ENCODE data around the gene EPB41L2.

Gene EPB41L2

DNA sequence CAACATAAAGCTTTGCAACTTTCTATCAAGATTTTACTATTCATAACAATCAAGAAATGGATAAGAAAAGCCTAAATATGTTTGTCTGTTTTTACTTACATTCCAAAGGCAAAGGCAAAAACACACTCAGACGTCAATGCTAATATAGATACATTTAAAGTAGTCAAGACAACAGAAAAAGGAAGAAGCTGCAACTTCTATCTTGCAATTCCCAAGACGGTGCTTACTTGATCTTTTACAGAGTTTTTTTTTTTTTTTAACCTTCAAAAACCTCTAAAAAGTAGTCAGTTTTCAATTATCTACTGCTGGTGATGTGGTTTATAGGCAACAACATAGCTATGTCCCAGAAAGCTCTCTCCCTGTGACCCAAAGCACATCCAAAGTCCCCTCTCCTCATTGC, 58.1 kb downstream of the EPB41L2 start:
- H3K4me1 ChIP-seq, result no peaks in the 10 kb centered on the region

DNA sequence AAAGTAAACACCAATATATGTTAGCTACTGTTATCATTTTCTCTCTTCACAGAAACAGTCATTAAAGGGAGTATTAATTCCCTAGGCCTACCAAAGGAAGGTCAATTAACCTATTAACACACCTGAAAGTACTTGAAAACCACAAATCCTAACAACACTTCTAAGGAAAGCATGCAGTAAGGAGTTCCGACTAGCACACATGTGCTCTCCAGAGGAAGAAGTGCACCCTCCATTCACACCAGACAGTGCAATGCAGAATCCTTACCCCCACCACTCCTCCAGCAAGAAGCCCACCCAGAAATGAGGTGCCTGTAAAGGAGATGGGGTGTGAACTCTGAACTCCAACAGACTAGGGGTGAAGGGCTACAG, 58.7 kb downstream of the EPB41L2 start:
- Histone ChIP-seq H3K4me3 (ENCODE audit: low read depth, low read length) (no peak overlapping the region), H3K9me3 (ENCODE audit: control insufficient read depth, low read length) (no peaks in the 10 kb centered on the region), H2AFZ (no peak overlapping the region), H3K4me2 (ENCODE audit: low read length) (no peak overlapping the region), H3K79me2 (no peaks in the 10 kb centered on the region), H3K27me3 (ENCODE audit: control insufficient read depth, insufficient read depth, low read length) (no peaks in the 10 kb centered on the region), H3K9ac (no peak overlapping the region), H3K36me3 (ENCODE audit: control insufficient read depth, insufficient read depth, low read length) (no peaks in the 10 kb centered on the region), H3K4me1 (no peaks in the 10 kb centered on the region), H3K27ac (no peak overlapping the region)
- TF ChIP-seq, protein P1, sequence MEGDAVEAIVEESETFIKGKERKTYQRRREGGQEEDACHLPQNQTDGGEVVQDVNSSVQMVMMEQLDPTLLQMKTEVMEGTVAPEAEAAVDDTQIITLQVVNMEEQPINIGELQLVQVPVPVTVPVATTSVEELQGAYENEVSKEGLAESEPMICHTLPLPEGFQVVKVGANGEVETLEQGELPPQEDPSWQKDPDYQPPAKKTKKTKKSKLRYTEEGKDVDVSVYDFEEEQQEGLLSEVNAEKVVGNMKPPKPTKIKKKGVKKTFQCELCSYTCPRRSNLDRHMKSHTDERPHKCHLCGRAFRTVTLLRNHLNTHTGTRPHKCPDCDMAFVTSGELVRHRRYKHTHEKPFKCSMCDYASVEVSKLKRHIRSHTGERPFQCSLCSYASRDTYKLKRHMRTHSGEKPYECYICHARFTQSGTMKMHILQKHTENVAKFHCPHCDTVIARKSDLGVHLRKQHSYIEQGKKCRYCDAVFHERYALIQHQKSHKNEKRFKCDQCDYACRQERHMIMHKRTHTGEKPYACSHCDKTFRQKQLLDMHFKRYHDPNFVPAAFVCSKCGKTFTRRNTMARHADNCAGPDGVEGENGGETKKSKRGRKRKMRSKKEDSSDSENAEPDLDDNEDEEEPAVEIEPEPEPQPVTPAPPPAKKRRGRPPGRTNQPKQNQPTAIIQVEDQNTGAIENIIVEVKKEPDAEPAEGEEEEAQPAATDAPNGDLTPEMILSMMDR (IDR thresholded peaks at IDR 0.05), result no peak

More for the DNA sequence above, 58.1 kb downstream of the EPB41L2 start:
- no peak overlapping the region for H3K27ac ChIP-seq
- no peak overlapping the region for H2AFZ ChIP-seq
- no peak overlapping the region for H3K4me3 ChIP-seq (ENCODE audit: low read depth, low read length)
- no peaks in the 10 kb centered on the region for H3K9me3 ChIP-seq (ENCODE audit: control insufficient read depth, low read length)
- H3K27me3 ChIP-seq (ENCODE audit: control insufficient read depth, insufficient read depth, low read length), result no peaks in the 10 kb centered on the region
- no peaks in the 10 kb centered on the region for H3K79me2 ChIP-seq
- no peak overlapping the region for H3K4me2 ChIP-seq (ENCODE audit: low read length)
- TF ChIP-seq, protein P1 (IDR thresholded peaks at IDR 0.05), result no peak
- H3K9ac ChIP-seq, result no peak overlapping the region
- no peaks in the 10 kb centered on the region for H3K36me3 ChIP-seq (ENCODE audit: control insufficient read depth, insufficient read depth, low read length)

DNA sequence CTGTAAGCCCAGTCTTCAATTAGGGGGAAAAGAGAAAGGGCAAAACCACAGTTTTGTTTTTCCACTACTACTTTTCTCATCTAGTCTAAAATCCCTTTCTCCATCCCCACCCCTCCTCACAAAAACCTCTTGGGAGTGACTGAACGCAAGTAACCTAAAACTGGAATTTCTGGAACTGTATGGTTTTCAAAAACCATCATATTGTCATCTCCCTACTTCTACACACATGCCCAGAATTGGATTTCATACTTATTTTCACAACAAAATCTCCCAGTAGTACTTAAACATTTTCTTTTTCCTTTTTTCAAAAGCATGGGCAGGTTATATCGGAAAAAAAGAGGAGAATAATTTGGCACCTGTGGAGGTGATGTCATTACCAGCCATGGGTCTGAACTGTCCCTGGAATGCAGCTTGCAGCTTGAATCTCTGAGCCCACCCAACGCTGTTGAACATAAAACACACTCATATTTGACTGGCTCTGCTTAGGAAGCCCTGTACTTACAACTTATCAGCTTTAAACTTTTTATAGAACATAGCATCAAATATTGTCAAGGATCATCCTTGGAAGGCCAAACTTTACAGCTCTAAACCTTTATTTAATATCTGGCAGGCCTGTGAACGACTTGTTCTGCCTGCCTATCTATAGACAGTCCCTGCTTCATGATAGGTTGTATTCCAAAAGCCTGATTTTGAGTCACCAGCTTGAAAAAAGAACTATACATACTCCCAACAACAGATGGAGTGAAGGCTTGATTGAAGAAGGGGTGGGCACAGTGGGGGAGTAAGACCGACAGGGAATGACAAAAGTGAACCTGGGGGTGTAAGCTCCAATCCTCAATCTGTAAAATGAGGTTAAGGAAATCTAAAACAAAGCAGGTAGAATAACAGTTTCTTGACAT, 59.3 kb downstream of the EPB41L2 start:
- Histone ChIP-seq H3K27ac (no peak overlapping the region), H3K27me3 (ENCODE audit: control insufficient read depth, insufficient read depth, low read length) (no peaks in the 10 kb centered on the region), H3K79me2 (no peaks in the 10 kb centered on the region), H3K4me1 (no peaks in the 10 kb centered on the region), H3K9ac (no peak overlapping the region), H3K36me3 (ENCODE audit: control insufficient read depth, insufficient read depth, low read length) (no peaks in the 10 kb centered on the region), H3K4me2 (ENCODE audit: low read length) (no peak overlapping the region), H2AFZ (no peak overlapping the region), H3K9me3 (ENCODE audit: control insufficient read depth, low read length) (no peaks in the 10 kb centered on the region), H3K4me3 (ENCODE audit: low read depth, low read length) (no peak overlapping the region)
- TF ChIP-seq, protein P1 (IDR thresholded peaks at IDR 0.05), result no peak

DNA sequence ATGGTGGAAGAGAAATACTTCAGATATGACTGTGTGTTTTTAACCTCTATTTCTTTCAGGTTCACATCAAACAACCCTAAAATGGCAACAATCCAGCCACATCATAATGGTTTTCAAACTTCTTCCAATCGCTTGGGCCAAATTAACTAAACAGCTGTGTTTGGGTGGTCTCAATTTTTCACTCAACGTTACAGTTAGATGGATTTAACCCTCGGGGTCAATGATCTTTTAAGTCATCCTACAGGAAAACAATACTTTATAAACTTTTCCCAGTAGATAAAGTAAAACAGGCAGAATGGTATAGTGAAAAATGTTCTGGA, 60.4 kb downstream of the EPB41L2 start:
- Histone ChIP-seq H3K27me3 (ENCODE audit: control insufficient read depth, insufficient read depth, low read length) (no peaks in the 10 kb centered on the region), H3K4me1 (no peaks in the 10 kb centered on the region)
- TF ChIP-seq, protein P1 (IDR thresholded peaks at IDR 0.05), result no peak

More for the DNA sequence above, 60.4 kb downstream of the EPB41L2 start:
- no peaks in the 10 kb centered on the region for H3K9me3 ChIP-seq (ENCODE audit: control insufficient read depth, low read length)
- no peaks in the 10 kb centered on the region for H3K79me2 ChIP-seq
- no peaks in the 10 kb centered on the region for H3K36me3 ChIP-seq (ENCODE audit: control insufficient read depth, insufficient read depth, low read length)
- no peak overlapping the region for H3K27ac ChIP-seq
- H3K4me2 ChIP-seq (ENCODE audit: low read length), result no peak overlapping the region
- no peak overlapping the region for H2AFZ ChIP-seq
- H3K9ac ChIP-seq, result no peak overlapping the region
- no peak overlapping the region for H3K4me3 ChIP-seq (ENCODE audit: low read depth, low read length)
